ENCODE data around the gene DBF4. TPM values are rescaled to one million over a fixed set of nuclear protein-coding genes. Genes with fewer than 3 reads are reported as not detected.

Gene DBF4
- total and polyA plus RNA-seq, 2 of the 4 experiments (the other 2 are of a cell fraction), result 6.4 to 7.2 TPM

- ChIA-PET CTCF (no interaction called here), POLR2A (ENCODE audit: unreplicated experiment) (no interaction called here)
- BruUV-seq (replicated peaks), result no TSS peak
- H3K9ac ChIP-seq (ENCODE audit: low read depth, low read length), result no peak overlapping the region
- H2AK9ac ChIP-seq (replicated peaks; ENCODE audit: low read depth, low read length, poor library complexity), result no peak overlapping the region
- no peaks in the 10 kb centered on the region for H3K9me1 ChIP-seq (ENCODE audit: insufficient read depth, low read length)
- H3K27ac ChIP-seq (ENCODE audit: insufficient read depth, low read length), result no peak overlapping the region
- H3K9me3 ChIP-seq (ENCODE audit: control insufficient read depth, insufficient read depth, low read length), result no peaks in the 10 kb centered on the region
- H3K36me3 ChIP-seq (ENCODE audit: control insufficient read depth, insufficient read depth, low read length), result peaks cover 5% of the 10 kb centered on the region
- no peak overlapping the region for H2BK15ac ChIP-seq (ENCODE audit: low read depth, low read length)
- no CpG with 5 or more reads among the region's 3 CpGs for WGBS, 2 experiments (ENCODE audit: extremely low coverage in 2 of 2, insufficient read length in 1 of 2)
- no peak overlapping the region for H3K4ac ChIP-seq (ENCODE audit: low read depth, low read length)
- H3K4me1 ChIP-seq (ENCODE audit: control insufficient read depth, insufficient read depth, low read length), result no peaks in the 10 kb centered on the region
- no peak overlapping the region for H3K18ac ChIP-seq (ENCODE audit: low read depth, low read length)
- H3K56ac ChIP-seq (ENCODE audit: extremely low read depth, insufficient read depth, low read length), result no peak overlapping the region
- DNase-seq (no peak), ATAC-seq (ENCODE audit: low read depth) (no peak)
- in situ Hi-C loops (cut with MboI; ENCODE audit: low sequenced_read_pairs), result no loop called here
- no peak overlapping the region for H3K4me2 ChIP-seq (ENCODE audit: low read depth, low read length)
- no peak overlapping the region for H2AK5ac ChIP-seq (ENCODE audit: low read depth, low read length)
- intact Hi-C loops (cut with micrococcal nuclease), result no loop called here
- no peak overlapping the region for H3K14ac ChIP-seq (replicated peaks; ENCODE audit: low read depth, low read length)
- TF ChIP-seq SMC3 (IDR thresholded peaks at IDR 0.05; ENCODE audit: low read depth, low read length) (no peak), POLR2A (IDR thresholded peaks at IDR 0.05; ENCODE audit: low read depth, low read length) (no peak), MAZ (IDR thresholded peaks at IDR 0.05; ENCODE audit: borderline replicate concordance, low read depth, low read length) (no peak), USF2 (IDR thresholded peaks at IDR 0.05; ENCODE audit: low read depth, low read length) (no peak), ELK1 (IDR thresholded peaks at IDR 0.05; ENCODE audit: borderline replicate concordance, low read depth, low read length) (no peak), CEBPB (IDR thresholded peaks at IDR 0.05; ENCODE audit: low read depth, low read length) (no peak), RFX5 (IDR thresholded peaks at IDR 0.05; ENCODE audit: low read depth, low read length) (no peak)
- no peak overlapping the region for H4K91ac ChIP-seq (ENCODE audit: insufficient read depth, low read depth, low read length)
- H3K79me1 ChIP-seq (ENCODE audit: low read depth in 1 of 2, low read length in 2 of 2), result no peaks in the 10 kb centered on the region; a peak in 1 of 4 replicates
- dilution Hi-C loops (cut with HindIII; ENCODE audit: low sequenced_read_pairs, unreplicated experiment), result no loop called here
- H2BK20ac ChIP-seq (ENCODE audit: low read depth, low read length), result no peak overlapping the region
- no peak overlapping the region for H2BK5ac ChIP-seq (ENCODE audit: low read depth, low read length, poor library complexity, severe bottlenecking)
- H2BK120ac ChIP-seq (ENCODE audit: low read depth, low read length), result no peak overlapping the region
- H3K27me3 ChIP-seq (ENCODE audit: control insufficient read depth, insufficient read depth, low read length), result no peaks in the 10 kb centered on the region
- no peak overlapping the region for H3K23ac ChIP-seq (ENCODE audit: low read depth, low read length)
- no peak overlapping the region for H3K4me3 ChIP-seq (ENCODE audit: insufficient read depth, low read depth, low read length)
- no peak overlapping the region for H2AFZ ChIP-seq (replicated peaks; ENCODE audit: low read length, poor library complexity)
- no peak overlapping the region for H4K5ac ChIP-seq (ENCODE audit: low read depth, low read length)
- no peaks in the 10 kb centered on the region for H4K20me1 ChIP-seq (ENCODE audit: insufficient read depth, low read length)
- H4K8ac ChIP-seq (ENCODE audit: low read depth in 2 of 2, low read length in 2 of 2), result no peak overlapping the region
Observed at GRCh38 chr7:87858417-87859100, 17.7 kb upstream of the DBF4 start.

Data from IMR-90 (cell line).